ENCODE measurements around the gene TTLL11.

DNA sequence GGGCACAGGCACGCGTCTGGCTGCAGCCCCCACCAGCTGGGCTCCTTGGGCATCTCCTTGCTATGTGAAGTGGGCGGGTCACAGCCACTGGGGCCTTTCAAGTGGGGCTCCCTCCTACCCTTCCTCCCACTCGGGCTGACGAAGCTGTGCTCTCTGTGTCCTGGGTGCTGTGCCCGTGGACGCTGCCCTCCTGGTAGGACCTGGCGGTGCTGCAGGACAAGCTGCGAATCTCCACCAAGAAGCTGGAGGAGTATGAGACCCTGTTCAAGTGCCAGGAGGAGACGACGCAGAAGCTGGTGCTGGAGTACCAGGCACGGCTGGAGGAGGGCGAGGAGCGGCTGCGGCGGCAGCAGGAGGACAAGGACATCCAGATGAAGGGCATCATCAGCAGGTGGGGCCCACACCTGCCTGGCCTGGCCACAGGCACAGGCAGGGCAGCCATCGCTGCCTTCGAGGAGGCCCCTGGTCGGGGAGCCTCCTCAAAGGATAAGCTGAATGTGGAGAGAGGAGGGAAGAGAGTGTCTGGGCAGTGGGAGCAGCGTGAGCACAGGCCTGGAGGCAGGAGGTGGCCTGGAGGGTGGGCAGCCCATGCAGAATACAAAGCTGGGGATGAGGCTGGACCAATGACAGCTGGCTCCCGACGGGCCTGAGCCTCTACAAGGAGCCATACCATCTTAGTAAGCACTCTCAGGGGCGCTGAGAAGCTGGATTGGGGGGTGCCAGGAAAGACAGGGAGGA, 316.9 kb downstream of the TTLL11 start:
- TF ChIP-seq, protein P1, sequence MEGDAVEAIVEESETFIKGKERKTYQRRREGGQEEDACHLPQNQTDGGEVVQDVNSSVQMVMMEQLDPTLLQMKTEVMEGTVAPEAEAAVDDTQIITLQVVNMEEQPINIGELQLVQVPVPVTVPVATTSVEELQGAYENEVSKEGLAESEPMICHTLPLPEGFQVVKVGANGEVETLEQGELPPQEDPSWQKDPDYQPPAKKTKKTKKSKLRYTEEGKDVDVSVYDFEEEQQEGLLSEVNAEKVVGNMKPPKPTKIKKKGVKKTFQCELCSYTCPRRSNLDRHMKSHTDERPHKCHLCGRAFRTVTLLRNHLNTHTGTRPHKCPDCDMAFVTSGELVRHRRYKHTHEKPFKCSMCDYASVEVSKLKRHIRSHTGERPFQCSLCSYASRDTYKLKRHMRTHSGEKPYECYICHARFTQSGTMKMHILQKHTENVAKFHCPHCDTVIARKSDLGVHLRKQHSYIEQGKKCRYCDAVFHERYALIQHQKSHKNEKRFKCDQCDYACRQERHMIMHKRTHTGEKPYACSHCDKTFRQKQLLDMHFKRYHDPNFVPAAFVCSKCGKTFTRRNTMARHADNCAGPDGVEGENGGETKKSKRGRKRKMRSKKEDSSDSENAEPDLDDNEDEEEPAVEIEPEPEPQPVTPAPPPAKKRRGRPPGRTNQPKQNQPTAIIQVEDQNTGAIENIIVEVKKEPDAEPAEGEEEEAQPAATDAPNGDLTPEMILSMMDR (IDR thresholded peaks at IDR 0.05) = no peak
- no peak for TF ChIP-seq POLR2A (IDR thresholded peaks at IDR 0.05)

Measured in Peyer's patch (tissue), 4 donors.